B cell (primary cell): Measurements from ENCODE around the gene TSTD2. TPM values are rescaled to one million over a fixed set of nuclear protein-coding genes. Genes with fewer than 3 reads are reported as not detected.

ENCODE experiments used
- ATAC-seq: fragments of 200-7000 bp; cut with Tn5 transposase; one replicate; pipeline ENCODE4 v1.10.0; 2021; ENCODE audit warnings: low read depth, mild to moderate bottlenecking, moderate number of reproducible peaks, moderate library complexity
- CTCF ChIA-PET: fragments of 350-600 bp; sonication (Branson Sonifier 250); formaldehyde crosslinking; loops from one replicate; lab custom pipeline; 2021; ENCODE audit warnings: antibody characterized with exemption, inconsistent platforms; lab: Charles Lee
- POLR2A ChIA-PET: fragments of 350-600 bp; sonication (Branson Sonifier 250); formaldehyde crosslinking; loops from one replicate; lab custom pipeline; 2021; ENCODE audit warnings: antibody characterized with exemption; lab: Charles Lee
- DNase-seq: peaks from one replicate; pipeline ENCODE4 v3.0.0; 2013
- H2AFZ ChIP-seq: 2 replicates; pipeline ENCODE4 v1.6.1; 2012; ENCODE audit warnings: mild to moderate bottlenecking, low read depth, low read length; ENCODE audit not compliant: insufficient read depth, poor library complexity, severe bottlenecking
- H3K27ac ChIP-seq, 2 donors: 1 replicate in 1 of 2; 2 replicates in 1 of 2; pipeline ENCODE4 v1.5.1; 2012 to 2013; ENCODE audit warnings: low read length in 2 of 2, mild to moderate bottlenecking in 2 of 2, moderate library complexity in 1 of 2
- H3K27me3 ChIP-seq, 4 experiments: fragments of 200-600 bp in 1 of 4; sonication (generic) in 1 of 4; replicated peaks in 1 of 4; 1 replicate in 2 of 4; 2 replicates in 2 of 4; pipeline versions ENCODE4 v1.6.1 to v1.7.0; 2013 to 2016; ENCODE audit warnings: low read length in 3 of 4, mild to moderate bottlenecking in 2 of 4, mixed read lengths in 1 of 4, moderate library complexity in 1 of 4; ENCODE audit not compliant: insufficient read depth in 4 of 4, control insufficient read depth in 3 of 4; ENCODE audit errors: control extremely low read depth in 1 of 4
- H3K36me3 ChIP-seq, 2 experiments: replicated peaks in 1 of 2; 1 replicate in 1 of 2; 2 replicates in 1 of 2; pipeline versions ENCODE4 v1.6.1 to v1.7.1; 2013; ENCODE audit warnings: low read length in 1 of 2; ENCODE audit not compliant: insufficient read depth in 2 of 2, control insufficient read depth in 1 of 2; ENCODE audit errors: control extremely low read depth in 1 of 2, extremely low read depth in 1 of 2
- H3K4me1 ChIP-seq, 2 donors: fragments of 200-600 bp in 1 of 2; sonication (generic) in 1 of 2; 1 replicate in 1 of 2; 2 replicates in 1 of 2; pipeline versions ENCODE4 v1.5.1 to v1.6.1; 2013 to 2017; ENCODE audit warnings: low read length in 2 of 2; ENCODE audit not compliant: control insufficient read depth in 2 of 2, insufficient read depth in 2 of 2
- H3K4me2 ChIP-seq: replicated peaks from 2 replicates; pipeline ENCODE3; 2012; ENCODE audit warnings: mild to moderate bottlenecking, low read depth, low read length; ENCODE audit not compliant: poor library complexity, severe bottlenecking
- H3K4me3 ChIP-seq, 5 experiments: fragments of 200-600 bp in 1 of 5; sonication (generic) in 1 of 5; 1 replicate in 3 of 5; 2 replicates in 2 of 5; pipeline versions ENCODE4 v1.5.1 to v1.7.0; 2011 to 2016; ENCODE audit warnings: low read length in 4 of 5, mild to moderate bottlenecking in 4 of 5, low read depth in 2 of 5, control low read depth in 1 of 5, moderate library complexity in 1 of 5; ENCODE audit not compliant: insufficient read depth in 1 of 5; ENCODE audit errors: control extremely low read depth in 1 of 5, extremely low read depth in 1 of 5
- H3K79me2 ChIP-seq: fragments of 200-600 bp; sonication (generic); one replicate; pipeline ENCODE4 v1.6.0; 2016; ENCODE audit warnings: low read length; ENCODE audit not compliant: control insufficient read depth, insufficient read depth
- H3K9ac ChIP-seq: fragments of 200-600 bp; sonication (generic); 2 replicates; pipeline ENCODE4 v1.6.1; 2017; ENCODE audit warnings: mild to moderate bottlenecking, low read length, moderate library complexity
- H3K9me3 ChIP-seq, 3 donors: one replicate each; pipeline versions ENCODE4 v1.6.1 to v1.7.1; 2013; ENCODE audit warnings: low read length in 2 of 3; ENCODE audit not compliant: control insufficient read depth in 2 of 3, insufficient read depth in 1 of 3; ENCODE audit errors: control extremely low read depth in 1 of 3
- H4K20me1 ChIP-seq: 2 replicates; pipeline ENCODE4 v1.6.0; 2012; ENCODE audit warnings: mild to moderate bottlenecking, low read length; ENCODE audit not compliant: insufficient read depth, control insufficient read depth, poor library complexity, severe bottlenecking
- H3K27ac Mint-ChIP-seq: one replicate; pipeline ENCODE4 v1.8.0; 2021; ENCODE audit warnings: mixed read lengths
- H3K27me3 Mint-ChIP-seq: one replicate; pipeline ENCODE4 v1.8.0; 2021; ENCODE audit warnings: mixed read lengths
- H3K4me1 Mint-ChIP-seq: one replicate; pipeline ENCODE4 v1.8.0; 2021; ENCODE audit warnings: mixed read lengths
- H3K4me3 Mint-ChIP-seq: one replicate; pipeline ENCODE4 v1.8.0; 2021; ENCODE audit warnings: mixed read lengths
- H3K9me3 Mint-ChIP-seq: one replicate; pipeline ENCODE4 v1.8.0; 2022; ENCODE audit warnings: mixed read lengths; ENCODE audit not compliant: insufficient read depth
- CTCF ChIP-seq: fragments of 200-600 bp; IDR thresholded peaks from one replicate; pipeline ENCODE4 v1.8.0; 2022; ENCODE audit warnings: antibody characterized with exemption, mild to moderate bottlenecking
- EZH2 ChIP-seq: IDR thresholded peaks from 2 replicates; pipeline ENCODE4 v1.6.1; 2012; ENCODE audit warnings: borderline replicate concordance, low read depth, mild to moderate bottlenecking, moderate library complexity, low read length; ENCODE audit not compliant: insufficient read depth, poor library complexity, severe bottlenecking
- WGBS: methylation state at CpG from one replicate; pipeline ENCODE4 v1.1.5; 2013; ENCODE audit warnings: missing lambda C conversion rate; ENCODE audit not compliant: insufficient coverage; 5-methylcytosine and 5-hydroxymethylcytosine counted together
- intact Hi-C: fragments of 100-400 bp; cut with micrococcal nuclease; formaldehyde crosslinking; loops from one replicate; pipeline ENCODE4 v1.10.0; 2022
- polyA plus RNA-seq: library from polyadenylated mRNA; depleted of rRNA; stranded (reverse); fragments of >200 nt; gene quantifications from 2 replicates; pipeline ENCODE4 v1.2.3, GENCODE V29; 2012
- total RNA-seq, 2 donors: library from RNA; stranded (reverse); fragments of 120-200 nt in 1 of 2; gene quantifications; 1 replicate in 1 of 2; 2 replicates in 1 of 2; pipeline versions ENCODE4 v1.2.3 to v1.2.4, GENCODE V29; 2013 to 2022

Gene TSTD2
- total and polyA plus RNA-seq, 2 donors (not counting 1 experiment from before 2014, with no cell fraction given) = 12.7 to 29.2 TPM

- no peaks in the 10 kb centered on the region for H3K27me3 Mint-ChIP-seq
- DNase-seq = no peak
- peaks cover 23 to 32% of the 10 kb centered on the region in 2 donors for H3K4me1 ChIP-seq
- ChIA-PET CTCF (interaction anchor here (1.4 kb wide), 1 partner anchor 25 kb away, joined by 3 read pairs; no protein-coding TSS in a partner anchor), POLR2A (no interaction called here)
- no peak overlapping the region for H2AFZ ChIP-seq
- no peak overlapping the region for H3K9ac ChIP-seq
- H3K27ac ChIP-seq = no peak overlapping the region
- H3K4me3 ChIP-seq = no peak overlapping the region
- no peak overlapping the region for H3K27ac Mint-ChIP-seq
- H3K4me3 Mint-ChIP-seq = no peak overlapping the region
- H3K9me3 ChIP-seq = no peaks in the 10 kb centered on the region
- 96% methylated on average over 2 of the region's 3 CpGs for WGBS
- no peak overlapping the region for H3K4me2 ChIP-seq
- H3K79me2 ChIP-seq = peaks cover 77% of the 10 kb centered on the region
- H3K9me3 Mint-ChIP-seq = no peaks in the 10 kb centered on the region
- TF ChIP-seq EZH2 = no peak
- no peak for TF ChIP-seq CTCF
- ATAC-seq = no peak
- intact Hi-C loops = loop anchor here (10.0 kb wide), 1 partner anchor 1072 kb away; no protein-coding TSS in a partner anchor
- H4K20me1 ChIP-seq = peaks cover 37% of the 10 kb centered on the region
- no peaks in the 10 kb centered on the region for H3K27me3 ChIP-seq
- H3K36me3 ChIP-seq = peaks cover 2 to 17% of the 10 kb centered on the region in 2 experiments
- H3K4me1 Mint-ChIP-seq = peaks cover 57% of the 10 kb centered on the region
Observed at GRCh38 chr9:97636903-97637302, 3.7 kb upstream of the TSTD2 start.

GRCh38 chr9:97635026-97635425 is 1.9 kb upstream of the TSTD2 start:
- H3K9ac ChIP-seq = no peak overlapping the region
- intact Hi-C loops = loop anchor here (10.0 kb wide), 1 partner anchor 1070 kb away; no protein-coding TSS in a partner anchor
- no peaks in the 10 kb centered on the region for H3K9me3 ChIP-seq
- no peaks in the 10 kb centered on the region for H3K9me3 Mint-ChIP-seq
- peaks cover 61% of the 10 kb centered on the region for H3K4me1 Mint-ChIP-seq
- H3K27ac Mint-ChIP-seq = no peak overlapping the region
- peaks cover 26 to 36% of the 10 kb centered on the region in 2 donors for H3K4me1 ChIP-seq
- ATAC-seq (no peak), DNase-seq (no peak)
- peak overlapping the region in 1 of 5 experiments; percentile 96 for H3K4me3 ChIP-seq
- WGBS = 94% methylated on average over 5 of the region's 7 CpGs
- H3K79me2 ChIP-seq = peaks cover 83% of the 10 kb centered on the region
- H3K27me3 Mint-ChIP-seq = no peaks in the 10 kb centered on the region
- TF ChIP-seq CTCF = no peak
- no peak for TF ChIP-seq EZH2
- no peak overlapping the region for H2AFZ ChIP-seq
- no peaks in the 10 kb centered on the region for H3K36me3 ChIP-seq
- peak overlapping the region; percentile 97 for H3K4me3 Mint-ChIP-seq
- ChIA-PET CTCF (no interaction called here), POLR2A (interaction anchor here (0.7 kb wide), 1 partner anchor 31 kb away, joined by 3 read pairs; no protein-coding TSS in a partner anchor)
- no peaks in the 10 kb centered on the region for H3K27me3 ChIP-seq
- H4K20me1 ChIP-seq = peaks cover 32% of the 10 kb centered on the region
- peak overlapping the region in 1 of 2 donors; percentile 92 for H3K27ac ChIP-seq
- H3K4me2 ChIP-seq = peak overlapping the region; percentile 72
